HL-60/S4 treated with phorbol 12-myristate 13-acetate at 8.2 ng/mL for 4 days and 3 days (cell line): ENCODE data around the gene TBC1D9B.
"Not testable (repeated sequence)": the region's sequence is repeated elsewhere in the genome, so short reads cannot be mapped to it uniquely, and the experiment has no call there.

Experiments used
- in situ Hi-C: fragments of 300-500 bp; cut with MboI; formaldehyde crosslinking; loops from 2 replicates; pipeline ENCODE4 v1.15.0; 2022; ENCODE audit warnings: low sequenced_read_pairs

The TBC1D9B gene

GRCh38 chr5:179886190-179886911 is 21.3 kb downstream of the TBC1D9B start:
- in situ Hi-C loops: no loop called here

- in situ Hi-C loops: no loop called here
These were observed 22.1 kb downstream of the TBC1D9B start for GRCh38 chr5:179885491-179886090.

DNA sequence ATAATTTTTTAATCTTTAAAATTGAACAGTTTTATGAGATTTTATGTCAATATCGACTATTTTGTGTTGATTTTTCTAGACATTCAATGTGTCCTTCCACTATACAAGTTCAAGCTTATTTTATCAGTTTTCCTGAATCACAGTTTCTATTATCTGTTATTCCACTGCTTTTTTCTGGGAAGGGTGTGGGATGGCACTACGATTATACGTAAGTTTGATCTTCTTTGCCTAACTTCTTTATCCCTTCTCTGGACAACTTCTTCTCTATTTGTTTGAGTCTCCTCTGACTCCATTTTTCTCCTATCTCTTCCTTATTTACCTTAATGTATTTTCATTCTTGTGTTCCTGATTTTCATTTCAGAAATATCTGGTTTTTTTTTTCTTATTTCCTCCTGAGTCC is 24.5 kb downstream of the TBC1D9B start:
- in situ Hi-C loops: no loop called here

DNA sequence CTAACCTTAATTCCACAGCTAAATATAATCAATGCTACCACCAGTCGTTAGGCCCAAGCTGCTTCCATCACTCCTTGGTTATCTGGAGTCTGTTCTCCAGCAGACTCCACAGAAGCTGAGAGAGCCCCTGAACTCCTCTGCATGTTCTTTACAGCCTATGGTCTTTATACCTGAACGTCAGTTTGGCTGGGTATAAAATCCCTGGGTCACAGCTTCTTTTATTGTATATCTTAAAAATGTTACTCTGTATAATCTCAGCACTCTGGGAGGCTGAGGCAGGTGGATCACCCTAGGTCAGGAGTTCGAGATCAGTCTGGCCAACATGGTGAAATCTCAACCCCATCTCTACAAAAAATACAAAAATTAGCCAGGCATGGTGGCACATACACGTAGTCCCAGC is 25.4 kb downstream of the TBC1D9B start:
- in situ Hi-C loops: no loop called here

DNA sequence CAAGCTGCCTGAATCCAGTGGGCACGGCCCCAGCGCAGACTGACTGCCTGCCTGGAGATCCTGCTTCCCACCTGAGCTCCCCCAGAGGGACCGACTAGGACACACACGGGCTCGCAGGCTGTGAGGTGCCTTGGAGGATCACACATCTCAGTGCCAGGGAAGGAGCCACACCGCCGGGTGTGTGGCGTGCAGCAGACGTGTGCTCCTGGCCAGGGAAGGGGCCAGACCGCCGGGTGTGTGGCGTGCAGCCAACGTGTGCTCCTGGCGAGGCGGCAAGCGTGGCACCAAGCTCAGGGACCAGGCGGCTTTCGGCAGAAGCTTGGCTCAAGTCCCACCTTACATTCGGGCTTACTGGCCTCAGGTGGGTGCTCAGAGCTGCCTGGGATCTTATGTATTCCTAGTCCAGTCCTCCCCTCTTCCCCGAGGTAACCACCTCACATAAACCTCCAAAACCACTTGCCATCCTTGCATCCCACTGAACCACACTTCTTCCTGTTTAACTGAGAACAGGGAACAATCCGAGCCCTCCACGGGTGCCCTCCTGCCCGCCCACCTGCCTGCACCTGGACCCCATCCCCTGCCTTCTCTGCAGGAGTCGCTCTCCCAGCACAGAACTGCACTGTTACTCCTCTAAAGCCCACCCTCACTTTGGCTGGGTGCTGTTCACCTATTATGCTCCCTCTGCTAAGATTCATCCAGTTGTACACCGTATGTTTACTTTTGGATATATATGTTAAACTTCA is 26.7 kb downstream of the TBC1D9B start:
- in situ Hi-C loops: no loop called here

- in situ Hi-C loops: no loop called here
These were observed 27.5 kb downstream of the TBC1D9B start for GRCh38 chr5:179880066-179880650.

DNA sequence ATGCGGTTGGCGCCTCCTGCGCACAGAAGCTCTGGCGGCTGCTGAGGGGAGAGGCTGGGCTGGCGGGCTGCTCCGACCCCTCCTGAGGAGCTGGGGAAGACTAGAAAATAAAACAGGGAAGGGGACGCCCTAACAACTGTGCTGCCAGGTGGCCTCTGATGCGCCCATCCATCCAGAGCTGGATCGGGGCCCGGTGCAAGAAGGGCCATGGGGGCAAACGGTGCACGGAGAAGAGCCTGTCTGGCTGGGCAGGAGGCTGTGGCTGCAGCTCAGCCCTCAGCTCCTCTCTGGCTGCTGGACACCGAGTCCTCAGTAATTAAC is 28.0 kb downstream of the TBC1D9B start:
- in situ Hi-C loops: no loop called here

DNA sequence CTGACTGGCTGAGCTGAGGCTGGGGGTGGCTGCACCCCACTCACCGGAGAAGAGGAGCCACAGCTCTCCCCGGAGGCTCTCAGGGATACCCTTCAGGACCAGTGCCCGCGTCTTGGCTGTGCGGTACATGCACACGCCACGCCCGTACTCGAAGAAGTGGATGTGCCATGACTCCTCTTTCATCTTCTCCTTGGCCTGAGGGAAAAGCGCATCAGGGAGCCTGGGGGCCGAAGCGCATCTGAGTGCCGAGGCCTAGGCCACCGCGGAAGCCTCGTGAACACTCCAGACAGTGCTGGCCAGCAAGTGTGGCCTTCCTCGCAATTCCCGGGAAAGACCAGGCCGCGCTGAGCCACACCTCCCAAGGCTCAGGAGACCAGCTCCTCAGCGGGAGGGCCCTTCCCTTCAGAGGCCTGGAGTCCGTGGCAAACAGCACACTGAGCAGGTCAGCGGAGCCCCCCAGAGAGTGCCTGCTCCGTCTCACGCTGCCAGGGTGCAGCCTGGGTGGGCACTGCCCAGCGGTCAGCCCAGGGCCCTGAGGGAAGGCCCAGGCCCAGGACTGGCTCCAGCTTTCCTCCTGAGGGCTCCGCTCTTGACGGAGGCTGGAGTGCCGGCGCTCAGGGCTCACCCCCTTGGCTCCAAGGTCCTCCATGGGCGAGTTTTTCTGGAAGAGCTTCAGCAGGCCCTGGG is 28.6 kb downstream of the TBC1D9B start:
- in situ Hi-C loops: no loop called here

DNA sequence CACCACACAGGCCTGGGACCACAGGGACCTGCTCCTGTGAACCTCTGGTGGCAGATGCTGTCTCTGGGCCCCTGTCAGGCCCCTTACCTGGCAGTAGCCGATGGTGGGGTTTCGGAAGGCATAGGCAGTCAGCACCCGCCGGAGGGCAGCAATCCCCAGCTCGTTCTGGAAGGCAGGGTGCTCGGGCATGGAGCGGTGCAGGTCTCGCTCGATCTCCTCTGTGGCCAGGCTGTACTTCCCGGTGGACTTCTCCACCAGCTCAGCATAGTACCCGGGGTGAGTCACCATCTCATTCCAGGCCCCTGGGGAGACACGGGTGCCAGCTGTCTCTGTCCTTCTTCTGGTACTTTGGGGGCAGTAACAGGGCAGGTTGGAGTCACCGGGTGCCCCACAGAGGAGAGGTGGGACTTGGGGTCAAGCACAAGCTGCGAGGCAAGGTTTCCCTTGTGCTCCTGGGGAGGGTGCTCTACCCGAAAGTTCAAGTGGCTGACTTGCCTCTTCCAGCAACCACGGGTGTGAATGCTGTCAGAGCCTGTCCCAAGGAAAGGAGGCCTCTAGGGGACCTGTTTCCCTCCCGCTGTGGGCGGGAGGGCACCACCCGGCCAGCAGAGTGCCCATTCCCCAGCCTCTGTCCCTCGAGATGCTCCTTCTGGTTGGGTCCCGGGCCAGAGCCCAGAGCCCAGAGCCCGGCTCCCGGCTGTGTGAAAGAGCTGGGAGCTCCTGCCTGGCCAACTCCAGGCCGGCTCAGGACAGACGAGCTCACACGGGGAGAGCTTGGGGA is 29.3 kb downstream of the TBC1D9B start:
- in situ Hi-C loops: no loop called here

DNA sequence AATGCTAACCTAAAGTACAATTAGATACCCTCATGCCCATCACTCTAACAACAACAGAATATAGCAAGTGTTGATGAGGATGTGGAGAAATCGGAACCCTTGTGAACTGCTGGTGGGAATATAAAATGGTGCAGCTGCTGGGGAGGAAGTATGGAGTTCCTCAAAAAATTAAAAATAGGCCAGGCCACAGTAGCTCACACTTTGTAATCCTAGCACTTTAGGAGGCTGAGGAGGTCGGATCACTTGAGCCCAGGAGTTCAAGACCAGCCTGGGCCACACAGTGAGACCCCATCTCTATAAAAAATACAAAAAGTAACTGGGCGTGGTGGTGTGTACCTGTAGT is 31.1 kb downstream of the TBC1D9B start:
- in situ Hi-C loops: no loop called here

- in situ Hi-C loops: no loop called here
These were observed 31.7 kb downstream of the TBC1D9B start for GRCh38 chr5:179875741-179876609.

- in situ Hi-C loops: no loop called here
These were observed 33.0 kb downstream of the TBC1D9B start for GRCh38 chr5:179874536-179875292.

DNA sequence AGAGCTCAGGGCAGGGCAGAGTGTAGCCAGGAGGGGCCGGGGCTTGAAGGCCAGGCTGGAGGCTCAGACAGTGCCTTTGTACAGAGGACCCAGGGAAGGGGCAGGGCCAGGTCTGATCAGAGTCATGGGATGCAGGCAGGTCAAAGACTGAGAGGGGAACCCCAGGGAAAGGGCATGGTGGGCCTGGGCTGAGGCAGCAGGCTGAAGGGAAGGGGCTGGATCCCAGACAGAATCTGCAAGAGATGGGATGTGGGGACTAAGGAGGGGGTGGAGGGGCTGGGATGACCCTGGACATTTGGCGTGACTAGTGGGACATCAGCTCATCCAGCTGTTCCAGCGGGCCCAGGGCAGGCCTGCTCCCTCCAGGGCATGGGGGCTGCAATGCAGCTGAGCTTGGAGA is 33.6 kb downstream of the TBC1D9B start:
- in situ Hi-C loops: no loop called here

- in situ Hi-C loops: no loop called here
These were observed 34.0 kb downstream of the TBC1D9B start for GRCh38 chr5:179873588-179874110.

- in situ Hi-C loops: no loop called here
These were observed 34.7 kb downstream of the TBC1D9B start for GRCh38 chr5:179872828-179873575.

- in situ Hi-C loops: no loop called here
These were observed 35.5 kb downstream of the TBC1D9B start for GRCh38 chr5:179872055-179872827.

DNA sequence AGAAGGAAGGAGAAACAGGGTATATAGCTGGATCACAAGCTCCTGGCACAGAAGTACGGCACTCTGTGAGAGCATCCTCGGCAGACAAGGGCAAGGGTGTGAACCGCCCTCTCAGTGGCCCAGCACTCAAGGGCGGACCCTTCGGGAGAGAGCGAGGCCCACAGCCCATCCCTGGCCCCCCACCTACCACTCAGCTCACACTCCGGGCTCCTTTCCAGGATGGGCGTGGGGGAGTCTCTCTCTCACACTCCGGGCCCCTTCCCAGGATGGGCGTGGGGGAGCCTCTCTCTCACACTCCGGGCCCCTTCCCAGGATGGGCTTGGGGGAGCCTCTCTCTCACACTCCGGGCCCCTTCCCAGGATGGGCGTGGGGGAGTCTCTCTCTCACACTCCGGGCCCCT is 36.2 kb downstream of the TBC1D9B start:
- in situ Hi-C loops: not testable (repeated sequence)
